ENCODE results near the gene PDE4B.

Gene PDE4B

DNA sequence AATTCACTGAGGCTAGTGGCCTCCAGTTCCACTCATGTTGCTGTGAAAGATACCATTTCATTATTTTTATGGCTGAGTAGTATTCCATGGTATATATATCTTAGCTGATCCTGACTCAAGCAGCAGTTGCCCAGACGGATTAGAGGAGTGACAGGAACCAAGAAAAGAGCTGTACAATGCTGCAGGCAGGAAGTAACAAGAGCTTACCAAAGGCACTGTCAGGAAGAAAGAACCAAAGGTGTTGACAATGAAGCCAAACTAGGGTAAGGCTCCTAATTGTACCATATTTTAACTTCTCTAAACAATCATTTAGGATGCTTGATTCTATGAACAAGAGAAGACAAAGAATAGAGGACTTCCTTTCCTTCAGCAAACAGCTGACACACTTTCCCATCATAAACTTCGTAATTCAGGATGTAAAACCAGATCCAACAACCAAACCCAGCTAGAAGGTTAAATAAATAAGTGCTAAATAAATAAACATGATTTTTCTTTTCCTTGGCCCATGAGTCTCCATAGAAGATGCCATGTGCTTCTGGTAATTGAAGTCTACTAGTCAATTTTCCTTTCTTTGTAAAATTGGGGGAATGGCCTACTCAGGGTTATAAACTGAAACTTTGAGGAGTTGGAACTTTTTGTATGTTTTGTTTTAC, 493.0 kb downstream of the PDE4B start:
- Histone ChIP-seq H3K23ac (ENCODE audit: low read length) (no peak overlapping the region), H2AK5ac (ENCODE audit: low read length) (no peak overlapping the region), H4K5ac (ENCODE audit: low read length) (no peak overlapping the region), H3K4me2 (ENCODE audit: low read length) (no peak overlapping the region), H3K4me1 (ENCODE audit: control insufficient read depth, low read depth, low read length) (peaks cover 3% of the 10 kb centered on the region), H2BK5ac (ENCODE audit: low read length) (no peak overlapping the region), H2BK120ac (ENCODE audit: low read depth, low read length) (no peak overlapping the region), H2BK15ac (replicated peaks; ENCODE audit: low read depth) (no peak overlapping the region), H3K79me1 (ENCODE audit: low read length) (no peaks in the 10 kb centered on the region), H3K27me3 (ENCODE audit: insufficient read depth, low read length, poor library complexity) (no peaks in the 10 kb centered on the region), H3K36me3 (ENCODE audit: control insufficient read depth, insufficient read depth, low read length) (no peaks in the 10 kb centered on the region), H3K9ac (ENCODE audit: low read length) (no peak overlapping the region), H3K18ac (ENCODE audit: low read length) (no peak overlapping the region), H3K56ac (ENCODE audit: low read length) (no peak overlapping the region), H3K4ac (ENCODE audit: low read depth, low read length) (no peak overlapping the region), H3K4me3 (ENCODE audit: low read length) (no peak overlapping the region), H4K8ac (ENCODE audit: low read depth, low read length) (no peak overlapping the region), H3K27ac (ENCODE audit: low read depth, low read length) (no peak overlapping the region), H3K79me2 (ENCODE audit: control insufficient read depth, insufficient read depth, low read length) (no peaks in the 10 kb centered on the region)
- DNase-seq: no peak
- whole genome bisulfite sequencing (ENCODE audit: extremely low coverage, insufficient coverage, low lambda C conversion rate): no CpG with 5 or more reads among the region's 2 CpGs

GRCh38 chr1:66286307-66286706, 493.6 kb downstream of the PDE4B start:
- H2AK5ac ChIP-seq (ENCODE audit: low read length): no peak overlapping the region

DNA sequence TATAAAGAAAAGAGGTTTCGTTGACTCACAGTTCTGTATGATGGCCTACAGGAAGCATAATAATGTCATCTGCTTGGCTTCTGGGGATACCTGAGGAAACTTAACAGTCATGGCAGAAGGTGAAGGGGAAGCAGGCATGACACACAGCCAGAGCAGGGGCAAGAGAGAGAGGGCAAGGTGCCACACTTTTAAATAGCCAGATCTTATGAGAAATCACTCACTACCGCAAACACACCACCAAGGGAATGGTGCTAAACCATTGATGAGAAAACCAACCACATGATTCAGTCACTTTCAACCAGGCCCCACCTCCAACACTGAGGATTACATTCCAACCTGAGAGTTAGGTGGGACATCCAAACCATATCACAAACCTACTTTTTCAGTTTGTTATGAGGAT, 495.4 kb downstream of the PDE4B start:
- no peak overlapping the region for H3K4me2 ChIP-seq (ENCODE audit: low read length)
- H2AK5ac ChIP-seq (ENCODE audit: low read length): no peak overlapping the region
- H4K8ac ChIP-seq (ENCODE audit: low read depth, low read length): no peak overlapping the region
- H2BK120ac ChIP-seq (ENCODE audit: low read depth, low read length): no peak overlapping the region
- no CpG with 5 or more reads among the region's 2 CpGs for WGBS (ENCODE audit: extremely low coverage, insufficient coverage, low lambda C conversion rate)
- no peak overlapping the region for H3K9ac ChIP-seq (ENCODE audit: low read length)
- H4K5ac ChIP-seq (ENCODE audit: low read length): no peak overlapping the region
- no peaks in the 10 kb centered on the region for H3K79me2 ChIP-seq (ENCODE audit: control insufficient read depth, insufficient read depth, low read length)
- H3K23ac ChIP-seq (ENCODE audit: low read length): no peak overlapping the region
- no peaks in the 10 kb centered on the region for H3K36me3 ChIP-seq (ENCODE audit: control insufficient read depth, insufficient read depth, low read length)
- no peak for DNase-seq
- H2BK5ac ChIP-seq (ENCODE audit: low read length): no peak overlapping the region
- H3K4me3 ChIP-seq (ENCODE audit: low read length): no peak overlapping the region
- H3K18ac ChIP-seq (ENCODE audit: low read length): no peak overlapping the region
- H3K56ac ChIP-seq (ENCODE audit: low read length): no peak overlapping the region
- H3K79me1 ChIP-seq (ENCODE audit: low read length): no peaks in the 10 kb centered on the region
- no peaks in the 10 kb centered on the region for H3K27me3 ChIP-seq (ENCODE audit: insufficient read depth, low read length, poor library complexity)
- no peak overlapping the region for H3K27ac ChIP-seq (ENCODE audit: low read depth, low read length)
- no peak overlapping the region for H3K4ac ChIP-seq (ENCODE audit: low read depth, low read length)
- no peaks in the 10 kb centered on the region for H3K4me1 ChIP-seq (ENCODE audit: control insufficient read depth, low read depth, low read length)
- H2BK15ac ChIP-seq (replicated peaks; ENCODE audit: low read depth): no peak overlapping the region

More at GRCh38 chr1:66286307-66286706, 493.6 kb downstream of the PDE4B start:
- H3K4me3 ChIP-seq (ENCODE audit: low read length): no peak overlapping the region
- no peaks in the 10 kb centered on the region for H3K27me3 ChIP-seq (ENCODE audit: insufficient read depth, low read length, poor library complexity)
- no peak overlapping the region for H3K56ac ChIP-seq (ENCODE audit: low read length)
- H3K27ac ChIP-seq (ENCODE audit: low read depth, low read length): no peak overlapping the region
- no peaks in the 10 kb centered on the region for H3K79me1 ChIP-seq (ENCODE audit: low read length)
- no peak overlapping the region for H3K4me2 ChIP-seq (ENCODE audit: low read length)
- no peak overlapping the region for H4K5ac ChIP-seq (ENCODE audit: low read length)
- no peaks in the 10 kb centered on the region for H3K79me2 ChIP-seq (ENCODE audit: control insufficient read depth, insufficient read depth, low read length)
- no peak overlapping the region for H2BK15ac ChIP-seq (replicated peaks; ENCODE audit: low read depth)
- no peak overlapping the region for H2BK5ac ChIP-seq (ENCODE audit: low read length)
- H2BK120ac ChIP-seq (ENCODE audit: low read depth, low read length): no peak overlapping the region
- H3K9ac ChIP-seq (ENCODE audit: low read length): no peak overlapping the region
- H3K18ac ChIP-seq (ENCODE audit: low read length): no peak overlapping the region
- H4K8ac ChIP-seq (ENCODE audit: low read depth, low read length): no peak overlapping the region
- DNase-seq: no peak
- H3K36me3 ChIP-seq (ENCODE audit: control insufficient read depth, insufficient read depth, low read length): no peaks in the 10 kb centered on the region
- H3K4me1 ChIP-seq (ENCODE audit: control insufficient read depth, low read depth, low read length): peaks cover 3% of the 10 kb centered on the region
- no peak overlapping the region for H3K23ac ChIP-seq (ENCODE audit: low read length)
- no peak overlapping the region for H3K4ac ChIP-seq (ENCODE audit: low read depth, low read length)

DNA sequence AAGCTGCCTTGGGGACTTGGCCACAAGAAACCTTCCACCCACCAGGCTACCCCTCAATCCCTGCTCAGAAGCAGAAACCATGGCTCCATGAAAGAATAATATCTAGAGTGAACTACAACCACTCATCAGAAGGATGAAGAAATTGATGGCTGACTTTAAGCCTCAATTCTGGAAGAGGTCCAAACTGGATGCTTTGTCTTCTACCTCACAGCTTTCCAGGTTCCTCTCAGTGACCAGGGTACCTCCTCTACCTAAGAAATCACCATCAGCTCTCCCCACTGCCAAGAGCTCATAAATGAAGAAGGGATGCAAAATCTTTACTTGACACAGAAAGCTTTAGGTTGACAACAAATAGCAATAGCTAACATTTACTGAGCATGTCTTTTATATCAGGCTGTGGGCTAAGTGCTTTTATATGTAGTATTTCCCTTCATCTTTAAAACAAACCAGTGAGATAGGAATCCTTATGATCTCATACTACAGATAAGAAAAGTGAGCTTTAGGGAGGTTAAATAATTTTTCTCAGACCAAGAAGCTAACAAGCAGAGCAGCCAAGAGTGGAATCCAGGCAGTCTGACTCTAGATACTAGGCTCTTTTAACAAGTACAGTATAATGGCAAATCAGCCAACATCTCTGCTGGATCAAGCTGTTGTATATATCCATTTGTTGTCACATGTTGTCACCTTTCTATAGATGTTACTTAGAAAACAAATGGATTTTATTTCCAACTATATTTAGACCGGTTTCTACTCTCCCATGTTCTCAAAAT, 498.3 kb downstream of the PDE4B start:
- no peak for DNase-seq
- no peak overlapping the region for H4K8ac ChIP-seq (ENCODE audit: low read depth, low read length)
- no peaks in the 10 kb centered on the region for H3K79me2 ChIP-seq (ENCODE audit: control insufficient read depth, insufficient read depth, low read length)
- no peaks in the 10 kb centered on the region for H3K79me1 ChIP-seq (ENCODE audit: low read length)
- H3K27ac ChIP-seq (ENCODE audit: low read depth, low read length): no peak overlapping the region
- no CpG with 5 or more reads among the region's 1 CpG for WGBS (ENCODE audit: extremely low coverage, insufficient coverage, low lambda C conversion rate)
- no peak overlapping the region for H3K4me2 ChIP-seq (ENCODE audit: low read length)
- H4K5ac ChIP-seq (ENCODE audit: low read length): no peak overlapping the region
- H3K56ac ChIP-seq (ENCODE audit: low read length): no peak overlapping the region
- H2AK5ac ChIP-seq (ENCODE audit: low read length): no peak overlapping the region
- H3K36me3 ChIP-seq (ENCODE audit: control insufficient read depth, insufficient read depth, low read length): no peaks in the 10 kb centered on the region
- H3K27me3 ChIP-seq (ENCODE audit: insufficient read depth, low read length, poor library complexity): no peaks in the 10 kb centered on the region
- H3K4ac ChIP-seq (ENCODE audit: low read depth, low read length): no peak overlapping the region
- H3K4me1 ChIP-seq (ENCODE audit: control insufficient read depth, low read depth, low read length): no peaks in the 10 kb centered on the region
- no peak overlapping the region for H2BK5ac ChIP-seq (ENCODE audit: low read length)
- H2BK120ac ChIP-seq (ENCODE audit: low read depth, low read length): peak overlapping the region; percentile 54
- no peak overlapping the region for H2BK15ac ChIP-seq (replicated peaks; ENCODE audit: low read depth)
- peak overlapping the region; percentile 9 for H3K18ac ChIP-seq (ENCODE audit: low read length)
- no peak overlapping the region for H3K9ac ChIP-seq (ENCODE audit: low read length)
- no peak overlapping the region for H3K4me3 ChIP-seq (ENCODE audit: low read length)
- no peak overlapping the region for H3K23ac ChIP-seq (ENCODE audit: low read length)

- Histone ChIP-seq H2AK5ac (ENCODE audit: low read length) (no peak overlapping the region), H3K79me1 (ENCODE audit: low read length) (no peaks in the 10 kb centered on the region), H3K18ac (ENCODE audit: low read length) (no peak overlapping the region), H3K79me2 (ENCODE audit: control insufficient read depth, insufficient read depth, low read length) (no peaks in the 10 kb centered on the region), H3K9ac (ENCODE audit: low read length) (no peak overlapping the region), H3K27ac (ENCODE audit: low read depth, low read length) (no peak overlapping the region), H3K4me2 (ENCODE audit: low read length) (no peak overlapping the region), H3K23ac (ENCODE audit: low read length) (no peak overlapping the region), H3K4me3 (ENCODE audit: low read length) (no peak overlapping the region), H4K5ac (ENCODE audit: low read length) (no peak overlapping the region), H3K27me3 (ENCODE audit: insufficient read depth, low read length, poor library complexity) (no peaks in the 10 kb centered on the region), H3K4me1 (ENCODE audit: control insufficient read depth, low read depth, low read length) (no peaks in the 10 kb centered on the region), H3K56ac (ENCODE audit: low read length) (no peak overlapping the region), H4K8ac (ENCODE audit: low read depth, low read length) (no peak overlapping the region), H2BK15ac (replicated peaks; ENCODE audit: low read depth) (no peak overlapping the region), H3K36me3 (ENCODE audit: control insufficient read depth, insufficient read depth, low read length) (no peaks in the 10 kb centered on the region), H2BK120ac (ENCODE audit: low read depth, low read length) (no peak overlapping the region), H2BK5ac (ENCODE audit: low read length) (no peak overlapping the region), H3K4ac (ENCODE audit: low read depth, low read length) (no peak overlapping the region)
- no CpG with 5 or more reads among the region's 1 CpG for WGBS (ENCODE audit: extremely low coverage, insufficient coverage, low lambda C conversion rate)
- no peak for DNase-seq
Measured at GRCh38 chr1:66291531-66291864, 498.8 kb downstream of the PDE4B start.

DNA sequence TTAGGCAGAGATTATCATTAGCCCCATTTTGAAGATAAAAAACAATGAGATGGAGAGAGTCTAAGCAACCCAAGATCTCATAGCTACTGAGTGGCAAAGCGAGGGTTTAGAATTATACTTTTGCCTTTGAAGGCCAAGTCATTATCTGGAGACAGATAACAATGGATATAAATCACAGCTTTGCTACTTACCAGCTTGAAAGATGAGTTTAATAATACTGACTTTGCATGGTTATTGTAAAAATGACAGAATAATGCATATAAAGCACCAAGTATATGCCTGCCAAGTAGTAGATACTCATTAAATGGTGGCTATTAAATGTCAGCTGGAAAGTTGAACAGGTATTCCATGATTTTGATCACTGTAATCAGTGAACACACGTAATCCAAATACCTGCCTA, 499.6 kb downstream of the PDE4B start:
- no peak overlapping the region for H3K18ac ChIP-seq (ENCODE audit: low read length)
- no peak overlapping the region for H4K8ac ChIP-seq (ENCODE audit: low read depth, low read length)

More for the DNA sequence above, 499.6 kb downstream of the PDE4B start:
- Histone ChIP-seq H3K4me2 (ENCODE audit: low read length) (no peak overlapping the region), H3K27ac (ENCODE audit: low read depth, low read length) (no peak overlapping the region), H3K4ac (ENCODE audit: low read depth, low read length) (no peak overlapping the region), H3K4me1 (ENCODE audit: control insufficient read depth, low read depth, low read length) (no peaks in the 10 kb centered on the region), H2AK5ac (ENCODE audit: low read length) (no peak overlapping the region), H2BK15ac (replicated peaks; ENCODE audit: low read depth) (no peak overlapping the region), H3K79me2 (ENCODE audit: control insufficient read depth, insufficient read depth, low read length) (no peaks in the 10 kb centered on the region), H2BK120ac (ENCODE audit: low read depth, low read length) (no peak overlapping the region), H4K5ac (ENCODE audit: low read length) (no peak overlapping the region), H3K9ac (ENCODE audit: low read length) (no peak overlapping the region), H3K36me3 (ENCODE audit: control insufficient read depth, insufficient read depth, low read length) (no peaks in the 10 kb centered on the region), H3K79me1 (ENCODE audit: low read length) (no peaks in the 10 kb centered on the region), H3K56ac (ENCODE audit: low read length) (no peak overlapping the region), H3K4me3 (ENCODE audit: low read length) (no peak overlapping the region), H2BK5ac (ENCODE audit: low read length) (no peak overlapping the region), H3K27me3 (ENCODE audit: insufficient read depth, low read length, poor library complexity) (no peaks in the 10 kb centered on the region), H3K23ac (ENCODE audit: low read length) (no peak overlapping the region)
- no CpG with 5 or more reads among the region's 2 CpGs for WGBS (ENCODE audit: extremely low coverage, insufficient coverage, low lambda C conversion rate)
- no peak for DNase-seq

Measured in mesendoderm (in vitro differentiated cells).